Measurements from ENCODE around the gene CYB561A3.

DNA sequence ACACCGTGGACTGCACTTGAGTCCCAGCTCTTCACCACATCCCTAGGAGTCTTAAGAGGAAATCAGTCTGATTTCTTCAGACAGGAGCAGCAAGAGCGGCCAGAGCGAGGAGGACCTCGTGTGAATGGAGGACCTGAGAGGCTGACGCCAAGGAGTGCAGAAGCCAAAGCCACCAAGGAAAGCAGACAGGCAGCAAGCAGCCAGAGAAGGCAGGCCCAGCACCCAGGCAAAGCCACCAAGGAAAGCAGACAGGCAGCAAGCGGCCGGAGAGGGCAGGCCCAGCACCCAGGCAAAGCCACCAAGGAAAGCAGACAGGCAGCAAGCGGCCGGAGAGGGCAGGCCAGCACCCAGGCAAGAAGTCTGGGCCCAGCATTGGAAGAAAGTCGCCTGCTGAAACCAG, 11.8 kb downstream of the CYB561A3 start:
- no peak for TF ChIP-seq SIN3A (IDR thresholded peaks at IDR 0.05; ENCODE audit: borderline replicate concordance, insufficient read depth, low read depth, low read length)
- TF ChIP-seq, protein P1, sequence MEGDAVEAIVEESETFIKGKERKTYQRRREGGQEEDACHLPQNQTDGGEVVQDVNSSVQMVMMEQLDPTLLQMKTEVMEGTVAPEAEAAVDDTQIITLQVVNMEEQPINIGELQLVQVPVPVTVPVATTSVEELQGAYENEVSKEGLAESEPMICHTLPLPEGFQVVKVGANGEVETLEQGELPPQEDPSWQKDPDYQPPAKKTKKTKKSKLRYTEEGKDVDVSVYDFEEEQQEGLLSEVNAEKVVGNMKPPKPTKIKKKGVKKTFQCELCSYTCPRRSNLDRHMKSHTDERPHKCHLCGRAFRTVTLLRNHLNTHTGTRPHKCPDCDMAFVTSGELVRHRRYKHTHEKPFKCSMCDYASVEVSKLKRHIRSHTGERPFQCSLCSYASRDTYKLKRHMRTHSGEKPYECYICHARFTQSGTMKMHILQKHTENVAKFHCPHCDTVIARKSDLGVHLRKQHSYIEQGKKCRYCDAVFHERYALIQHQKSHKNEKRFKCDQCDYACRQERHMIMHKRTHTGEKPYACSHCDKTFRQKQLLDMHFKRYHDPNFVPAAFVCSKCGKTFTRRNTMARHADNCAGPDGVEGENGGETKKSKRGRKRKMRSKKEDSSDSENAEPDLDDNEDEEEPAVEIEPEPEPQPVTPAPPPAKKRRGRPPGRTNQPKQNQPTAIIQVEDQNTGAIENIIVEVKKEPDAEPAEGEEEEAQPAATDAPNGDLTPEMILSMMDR (IDR thresholded peaks at IDR 0.05) = no peak
- TF ChIP-seq, protein P2, sequence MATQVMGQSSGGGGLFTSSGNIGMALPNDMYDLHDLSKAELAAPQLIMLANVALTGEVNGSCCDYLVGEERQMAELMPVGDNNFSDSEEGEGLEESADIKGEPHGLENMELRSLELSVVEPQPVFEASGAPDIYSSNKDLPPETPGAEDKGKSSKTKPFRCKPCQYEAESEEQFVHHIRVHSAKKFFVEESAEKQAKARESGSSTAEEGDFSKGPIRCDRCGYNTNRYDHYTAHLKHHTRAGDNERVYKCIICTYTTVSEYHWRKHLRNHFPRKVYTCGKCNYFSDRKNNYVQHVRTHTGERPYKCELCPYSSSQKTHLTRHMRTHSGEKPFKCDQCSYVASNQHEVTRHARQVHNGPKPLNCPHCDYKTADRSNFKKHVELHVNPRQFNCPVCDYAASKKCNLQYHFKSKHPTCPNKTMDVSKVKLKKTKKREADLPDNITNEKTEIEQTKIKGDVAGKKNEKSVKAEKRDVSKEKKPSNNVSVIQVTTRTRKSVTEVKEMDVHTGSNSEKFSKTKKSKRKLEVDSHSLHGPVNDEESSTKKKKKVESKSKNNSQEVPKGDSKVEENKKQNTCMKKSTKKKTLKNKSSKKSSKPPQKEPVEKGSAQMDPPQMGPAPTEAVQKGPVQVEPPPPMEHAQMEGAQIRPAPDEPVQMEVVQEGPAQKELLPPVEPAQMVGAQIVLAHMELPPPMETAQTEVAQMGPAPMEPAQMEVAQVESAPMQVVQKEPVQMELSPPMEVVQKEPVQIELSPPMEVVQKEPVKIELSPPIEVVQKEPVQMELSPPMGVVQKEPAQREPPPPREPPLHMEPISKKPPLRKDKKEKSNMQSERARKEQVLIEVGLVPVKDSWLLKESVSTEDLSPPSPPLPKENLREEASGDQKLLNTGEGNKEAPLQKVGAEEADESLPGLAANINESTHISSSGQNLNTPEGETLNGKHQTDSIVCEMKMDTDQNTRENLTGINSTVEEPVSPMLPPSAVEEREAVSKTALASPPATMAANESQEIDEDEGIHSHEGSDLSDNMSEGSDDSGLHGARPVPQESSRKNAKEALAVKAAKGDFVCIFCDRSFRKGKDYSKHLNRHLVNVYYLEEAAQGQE (IDR thresholded peaks at IDR 0.05; ENCODE audit: insufficient read depth in 1 of 2, low read depth in 2 of 2, low read length in 1 of 2) = no peak
